Hepatocyte (in vitro differentiated cells): ENCODE results near the gene MAGEB10. TPM values are rescaled to one million over a fixed set of nuclear protein-coding genes. Genes with fewer than 3 reads are reported as not detected.
"Not testable (repeated sequence)": the region's sequence is repeated elsewhere in the genome, so short reads cannot be mapped to it uniquely, and the experiment has no call there.

Experiments
- DNase-seq: peaks from one replicate; pipeline ENCODE4 v3.0.0-alpha.2; 2016; ENCODE audit warnings: low spot score
- H2AFZ ChIP-seq: fragments of 200-600 bp; sonication (generic); 2 replicates; pipeline ENCODE4 v1.6.0; 2016; ENCODE audit warnings: antibody characterized with exemption, mild to moderate bottlenecking
- H3K27ac ChIP-seq: fragments of 200-600 bp; sonication (generic); 2 replicates; pipeline ENCODE4 v1.5.1; 2016; ENCODE audit warnings: mild to moderate bottlenecking
- H3K27me3 ChIP-seq: fragments of 200-600 bp; sonication (generic); 2 replicates; pipeline ENCODE4 v1.6.1; 2016
- H3K36me3 ChIP-seq: fragments of 200-600 bp; sonication (generic); replicated peaks from 2 replicates; pipeline ENCODE4 v1.5.1; 2016; ENCODE audit warnings: low read depth; ENCODE audit not compliant: insufficient read depth
- H3K4me1 ChIP-seq: fragments of 200-600 bp; sonication (generic); 2 replicates; pipeline ENCODE4 v1.5.1; 2016; ENCODE audit warnings: mild to moderate bottlenecking, moderate library complexity; ENCODE audit not compliant: insufficient read depth
- H3K4me2 ChIP-seq: fragments of 200-600 bp; sonication (generic); 2 replicates; pipeline ENCODE4 v1.6.0; 2016
- H3K4me3 ChIP-seq: fragments of 200-600 bp; sonication (generic); 2 replicates; pipeline ENCODE4 v1.5.1; 2016; ENCODE audit warnings: mild to moderate bottlenecking
- H3K79me2 ChIP-seq: fragments of 200-600 bp; sonication (generic); 2 replicates; pipeline ENCODE4 v1.6.0; 2017; ENCODE audit warnings: mild to moderate bottlenecking
- H3K9me2 ChIP-seq: fragments of 200-600 bp; sonication (generic); replicated peaks from 2 replicates; pipeline ENCODE4 v1.6.0; 2017; ENCODE audit warnings: mild to moderate bottlenecking; ENCODE audit not compliant: insufficient read depth
- H3K9me3 ChIP-seq: fragments of 200-600 bp; sonication (generic); 2 replicates; pipeline ENCODE4 v1.5.1; 2016; ENCODE audit warnings: low read depth, mild to moderate bottlenecking
- H4K20me1 ChIP-seq: fragments of 200-600 bp; sonication (generic); 2 replicates; pipeline ENCODE4 v1.6.0; 2016; ENCODE audit warnings: mild to moderate bottlenecking; ENCODE audit not compliant: insufficient read depth, poor library complexity, severe bottlenecking
- EZH2 ChIP-seq: fragments of 200-600 bp; sonication (generic); IDR thresholded peaks from 2 replicates; pipeline ENCODE4 v1.6.1; 2016; ENCODE audit warnings: antibody characterized with exemption, mild to moderate bottlenecking, borderline replicate concordance
- EZH2phosphoT487 ChIP-seq: fragments of 200-600 bp; sonication (generic); IDR thresholded peaks from one replicate; pipeline ENCODE4 v1.6.1; 2018; ENCODE audit warnings: antibody characterized with exemption, mild to moderate bottlenecking, low read depth, moderate library complexity; ENCODE audit not compliant: unreplicated experiment, severe bottlenecking
- WGBS: methylation state at CpG from one replicate; pipeline ENCODE4 v1.1.6; 2016; ENCODE audit warnings: low lambda C conversion rate; ENCODE audit errors: missing lambda C conversion rate; 5-methylcytosine and 5-hydroxymethylcytosine counted together
- polyA plus RNA-seq: library from polyadenylated mRNA; unstranded; fragments of >200 nt; fragmentation: Nextera tagmentation; extraction: Ambion mirVana; gene quantifications from 2 replicates; pipeline ENCODE4 v1.2.1, GENCODE V29; 2016
- total RNA-seq: library from RNA; depleted of rRNA; stranded (reverse); fragments of >200 nt; gene quantifications from 2 replicates; pipeline ENCODE4 v1.2.3, GENCODE V29; 2014
- TF ChIP-seq, protein P1 (sequence below): fragments of 200-600 bp; sonication (generic); IDR thresholded peaks from 2 replicates; pipeline ENCODE4 v1.5.1; 2016; ENCODE audit warnings: antibody characterized with exemption, mild to moderate bottlenecking; ENCODE audit not compliant: poor library complexity

The MAGEB10 gene
- total and polyA plus RNA-seq, 2 experiments from 2014 or later = not detected

DNA sequence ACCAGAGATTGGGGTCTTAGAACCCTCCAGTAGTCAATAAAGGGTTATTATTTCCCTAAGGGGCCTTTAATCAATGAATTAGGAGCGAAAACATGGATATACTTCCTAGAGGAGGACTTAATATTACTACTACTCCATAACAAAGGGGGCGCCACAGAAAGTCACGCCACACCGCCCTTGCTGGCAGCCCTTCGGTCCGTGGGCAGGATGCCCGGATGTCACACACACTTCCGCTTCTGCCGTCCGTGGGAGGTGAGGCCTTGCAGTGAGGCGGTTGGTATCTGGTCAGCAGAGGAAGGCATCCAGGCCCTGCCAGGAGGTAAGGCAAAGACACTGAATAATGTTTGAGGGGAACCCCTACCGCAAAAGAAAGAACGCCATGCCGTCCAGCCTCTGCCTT, 436 bp downstream of the MAGEB10 start:
- Histone ChIP-seq H3K27me3 (no peaks in the 10 kb centered on the region), H3K9me2 (no peaks in the 10 kb centered on the region), H3K4me1 (no peaks in the 10 kb centered on the region), H3K79me2 (no peaks in the 10 kb centered on the region), H3K4me2 (no peak overlapping the region), H3K4me3 (no peak overlapping the region), H3K27ac (no peak overlapping the region), H3K36me3 (no peaks in the 10 kb centered on the region), H2AFZ (no peak overlapping the region), H3K9me3 (no peaks in the 10 kb centered on the region), H4K20me1 (no peaks in the 10 kb centered on the region)
- TF ChIP-seq, protein P1, sequence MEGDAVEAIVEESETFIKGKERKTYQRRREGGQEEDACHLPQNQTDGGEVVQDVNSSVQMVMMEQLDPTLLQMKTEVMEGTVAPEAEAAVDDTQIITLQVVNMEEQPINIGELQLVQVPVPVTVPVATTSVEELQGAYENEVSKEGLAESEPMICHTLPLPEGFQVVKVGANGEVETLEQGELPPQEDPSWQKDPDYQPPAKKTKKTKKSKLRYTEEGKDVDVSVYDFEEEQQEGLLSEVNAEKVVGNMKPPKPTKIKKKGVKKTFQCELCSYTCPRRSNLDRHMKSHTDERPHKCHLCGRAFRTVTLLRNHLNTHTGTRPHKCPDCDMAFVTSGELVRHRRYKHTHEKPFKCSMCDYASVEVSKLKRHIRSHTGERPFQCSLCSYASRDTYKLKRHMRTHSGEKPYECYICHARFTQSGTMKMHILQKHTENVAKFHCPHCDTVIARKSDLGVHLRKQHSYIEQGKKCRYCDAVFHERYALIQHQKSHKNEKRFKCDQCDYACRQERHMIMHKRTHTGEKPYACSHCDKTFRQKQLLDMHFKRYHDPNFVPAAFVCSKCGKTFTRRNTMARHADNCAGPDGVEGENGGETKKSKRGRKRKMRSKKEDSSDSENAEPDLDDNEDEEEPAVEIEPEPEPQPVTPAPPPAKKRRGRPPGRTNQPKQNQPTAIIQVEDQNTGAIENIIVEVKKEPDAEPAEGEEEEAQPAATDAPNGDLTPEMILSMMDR = no peak
- TF ChIP-seq EZH2phosphoT487 = no peak
- no peak for TF ChIP-seq EZH2
- no peak for DNase-seq
- WGBS = 95% methylated on average over 14 of the region's 14 CpGs

DNA sequence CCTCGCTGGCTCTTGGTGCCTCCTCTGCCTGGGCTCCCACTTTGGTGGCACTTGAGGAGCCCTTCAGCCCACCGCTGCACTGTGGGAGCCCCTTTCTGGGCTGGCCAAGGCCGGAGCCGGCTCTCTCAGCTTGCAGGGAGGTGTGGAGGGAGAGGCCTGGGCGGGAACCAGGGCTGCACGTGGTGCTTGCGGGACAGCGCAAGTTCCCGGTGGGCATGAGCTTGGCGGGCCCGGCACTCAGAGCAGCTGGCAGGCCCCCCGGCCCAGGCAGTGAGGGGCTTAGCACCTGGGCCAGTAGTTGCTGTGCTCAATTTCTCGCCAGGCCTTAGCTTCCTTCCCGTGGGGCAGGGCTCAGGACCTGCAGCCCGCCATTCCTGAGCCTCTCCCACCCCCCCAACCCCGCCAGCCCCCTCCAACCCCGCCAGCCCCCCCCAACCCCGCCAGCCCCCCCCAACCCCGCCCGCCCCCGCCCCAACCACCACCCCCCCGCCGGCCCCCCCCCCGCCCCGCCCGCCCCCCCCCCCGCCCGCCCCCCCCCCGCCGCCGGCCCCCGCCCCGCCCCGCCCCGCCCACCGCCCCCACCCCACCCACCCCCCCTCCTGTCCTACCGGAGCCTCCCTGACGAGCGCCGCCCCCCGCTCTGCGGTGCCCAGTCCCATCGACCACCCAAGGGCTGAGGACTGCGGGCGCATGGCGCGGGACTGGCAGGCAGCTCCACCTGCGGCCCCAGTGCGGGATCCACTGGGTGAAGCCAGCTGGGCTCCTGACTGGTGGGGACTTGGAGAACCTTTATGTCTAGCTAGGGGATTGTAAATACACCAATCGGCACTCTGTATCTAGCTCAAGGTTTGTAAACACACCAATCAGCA, 1.4 kb downstream of the MAGEB10 start:
- not testable (repeated sequence) for H3K36me3 ChIP-seq, H3K27me3 ChIP-seq, H3K9me3 ChIP-seq, H4K20me1 ChIP-seq, H2AFZ ChIP-seq, H3K4me1 ChIP-seq, DNase-seq, H3K4me2 ChIP-seq, H3K79me2 ChIP-seq, H3K9me2 ChIP-seq, H3K4me3 ChIP-seq, H3K27ac ChIP-seq
- WGBS = 96% methylated on average over 21 of the region's 50 CpGs

GRCh38 chrX:27815209-27815608, 7.4 kb downstream of the MAGEB10 start:
- H2AFZ ChIP-seq = no peak overlapping the region
- DNase-seq = no peak
- H3K4me2 ChIP-seq = no peak overlapping the region
- H3K9me2 ChIP-seq = no peaks in the 10 kb centered on the region
- no peaks in the 10 kb centered on the region for H3K79me2 ChIP-seq
- TF ChIP-seq, protein P1 = no peak
- no peak for TF ChIP-seq EZH2
- TF ChIP-seq EZH2phosphoT487 = no peak
- H3K27me3 ChIP-seq = no peaks in the 10 kb centered on the region
- no peaks in the 10 kb centered on the region for H4K20me1 ChIP-seq
- H3K4me1 ChIP-seq = no peaks in the 10 kb centered on the region
- H3K4me3 ChIP-seq = no peak overlapping the region
- H3K27ac ChIP-seq = no peak overlapping the region
- H3K36me3 ChIP-seq = no peaks in the 10 kb centered on the region
- H3K9me3 ChIP-seq = no peaks in the 10 kb centered on the region

DNA sequence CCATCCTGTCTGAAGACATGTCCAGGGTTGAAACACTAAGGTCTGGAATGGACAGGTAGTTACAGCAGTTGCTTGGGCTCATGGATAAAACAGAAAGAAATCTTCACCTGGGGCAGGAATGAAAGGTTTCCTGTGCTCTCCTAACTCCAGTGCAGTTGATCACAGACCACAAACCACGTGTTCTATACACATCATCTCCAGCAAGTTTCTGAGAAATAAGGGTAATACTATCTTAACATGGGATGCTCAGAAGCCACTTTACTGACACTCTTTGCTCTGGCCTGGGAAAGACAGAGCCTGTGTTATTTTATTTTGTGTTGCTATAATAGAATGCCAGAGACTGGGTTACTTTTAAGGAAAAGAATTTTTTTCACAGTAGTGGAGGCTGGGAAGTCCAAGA, 16.0 kb downstream of the MAGEB10 start:
- no peak overlapping the region for H3K4me3 ChIP-seq
- TF ChIP-seq, protein P1 = no peak
- TF ChIP-seq EZH2phosphoT487 = no peak
- TF ChIP-seq EZH2 = no peak
- no peaks in the 10 kb centered on the region for H3K27me3 ChIP-seq
- no peak overlapping the region for H3K4me2 ChIP-seq
- DNase-seq = no peak
- H4K20me1 ChIP-seq = no peaks in the 10 kb centered on the region
- no peaks in the 10 kb centered on the region for H3K4me1 ChIP-seq
- WGBS = 61% methylated on average over 1 of the region's 1 CpG
- no peaks in the 10 kb centered on the region for H3K9me3 ChIP-seq
- H3K9me2 ChIP-seq = no peaks in the 10 kb centered on the region
- H3K27ac ChIP-seq = no peak overlapping the region
- H2AFZ ChIP-seq = no peak overlapping the region
- H3K79me2 ChIP-seq = no peaks in the 10 kb centered on the region
- no peaks in the 10 kb centered on the region for H3K36me3 ChIP-seq
